GM10266 (cell line): ENCODE measurements around the gene KIAA1755.

Experiments used
- DNase-seq: peaks from one replicate; pipeline ENCODE4 v3.0.0; 2012; ENCODE audit errors: extremely low spot score
- CTCF ChIP-seq: IDR thresholded peaks from 2 replicates; pipeline ENCODE4 v1.5.1; 2012; ENCODE audit warnings: mild to moderate bottlenecking, low read depth; ENCODE audit not compliant: control insufficient read depth, insufficient read depth; ENCODE audit errors: missing control alignments

The KIAA1755 gene

GRCh38 chr20:38215194-38216182, 45.0 kb downstream of the KIAA1755 start:
- DNase-seq: no peak
- TF ChIP-seq CTCF: no peak

GRCh38 chr20:38214256-38215193, 46.0 kb downstream of the KIAA1755 start:
- no peak for TF ChIP-seq CTCF
- no peak for DNase-seq

GRCh38 chr20:38213607-38213940, 47.0 kb downstream of the KIAA1755 start:
- TF ChIP-seq CTCF: no peak
- no peak for DNase-seq

- no peak for DNase-seq
Observed at GRCh38 chr20:38212806-38213606, 47.5 kb downstream of the KIAA1755 start.

GRCh38 chr20:38211200-38212097, 49.1 kb downstream of the KIAA1755 start:
- no peak for TF ChIP-seq CTCF
- no peak for DNase-seq

More at GRCh38 chr20:38212806-38213606, 47.5 kb downstream of the KIAA1755 start:
- no peak for TF ChIP-seq CTCF

GRCh38 chr20:38210741-38211140, 49.8 kb downstream of the KIAA1755 start:
- DNase-seq: no peak
- no peak for TF ChIP-seq CTCF
